Panc1 (cell line): ENCODE results near the gene ZNF154. TPM values are rescaled to one million over a fixed set of nuclear protein-coding genes. Genes with fewer than 3 reads are reported as not detected.

Source experiments
- ATAC-seq: fragments of 200-7000 bp; cut with Tn5 transposase; 2 replicates; pipeline ENCODE4 v1.9.1; 2020; ENCODE audit warnings: mild to moderate bottlenecking, moderate library complexity
- BruUV-seq: library from RNA; stranded (reverse); fragments of 400-500 nt; replicated peaks from 2 replicates; lab custom pipeline; 2021; lab: Mats Ljungman, UMichigan
- CTCF ChIA-PET: fragments of 300-600 bp; sonication (Branson Sonifier 250); formaldehyde crosslinking; loops from one replicate; lab custom pipeline; 2022; ENCODE audit warnings: antibody characterized with exemption; lab: Charles Lee
- POLR2A ChIA-PET: fragments of 300-600 bp; sonication (Branson Sonifier 250); formaldehyde crosslinking; loops from one replicate; lab custom pipeline; 2022; ENCODE audit warnings: antibody characterized with exemption; lab: Charles Lee
- DNase-seq: peaks from one replicate; pipeline ENCODE4 v3.0.0-alpha.2; 2010; ENCODE audit warnings: low read depth, low spot score
- H3K27ac ChIP-seq: 2 replicates; pipeline ENCODE4 v1.5.1; 2011; ENCODE audit warnings: mild to moderate bottlenecking, low read length, inconsistent platforms
- H3K27me3 ChIP-seq: fragments of 200-500 bp; sonication (Bioruptor generic); 2 replicates; pipeline ENCODE4 v1.6.0; 2014; ENCODE audit warnings: low read length, inconsistent platforms; ENCODE audit not compliant: control insufficient read depth, insufficient read depth
- H3K36me3 ChIP-seq: fragments of 200-500 bp; sonication (Bioruptor generic); 2 replicates; pipeline ENCODE4 v1.5.1; 2014; ENCODE audit warnings: inconsistent platforms, mild to moderate bottlenecking, low read length, moderate library complexity; ENCODE audit not compliant: control insufficient read depth, insufficient read depth
- H3K4me1 ChIP-seq: 2 replicates; pipeline ENCODE4 v1.5.1; 2011; ENCODE audit warnings: inconsistent platforms, mild to moderate bottlenecking, low read length, moderate library complexity; ENCODE audit not compliant: control insufficient read depth, insufficient read depth
- H3K4me3 ChIP-seq, 2 experiments: 2 replicates each; pipeline ENCODE4 v1.5.1; 2011 to 2012; ENCODE audit warnings: low read depth in 2 of 2, low read length in 2 of 2, mild to moderate bottlenecking in 2 of 2, inconsistent platforms in 1 of 2, moderate library complexity in 1 of 2
- H3K9me3 ChIP-seq: fragments of 200-500 bp; sonication (Bioruptor generic); 2 replicates; pipeline ENCODE4 v1.5.1; 2014; ENCODE audit warnings: low read depth, mild to moderate bottlenecking, inconsistent platforms, low read length, moderate library complexity; ENCODE audit not compliant: control insufficient read depth, insufficient read depth
- POLR2AphosphoS5 ChIP-seq: IDR thresholded peaks from 2 replicates; pipeline ENCODE4 v1.6.1; 2012; ENCODE audit warnings: mild to moderate bottlenecking, low read depth, low read length, moderate library complexity
- SIN3A ChIP-seq: IDR thresholded peaks from 2 replicates; pipeline ENCODE4 v1.6.1; 2012; ENCODE audit warnings: low read depth, mild to moderate bottlenecking, low read length, moderate library complexity, borderline replicate concordance; ENCODE audit not compliant: insufficient read depth
- TCF7L2 ChIP-seq: IDR thresholded peaks from 2 replicates; pipeline ENCODE4 v1.6.1; 2011; ENCODE audit warnings: mild to moderate bottlenecking, low read depth, low read length, inconsistent platforms
- in situ Hi-C: cut with HindIII; loops from 2 replicates; pipeline ENCODE4 v1.10.0; 2016; ENCODE audit warnings: low sequenced_read_pairs, low pct_unique_long_range_greater_than_20kb
- intact Hi-C: fragments of 100-400 bp; cut with micrococcal nuclease; formaldehyde crosslinking; loops from one replicate; pipeline ENCODE4 v1.10.0; 2022; ENCODE audit not compliant: unreplicated experiment
- total RNA-seq: library from RNA; stranded (reverse); gene quantifications from one replicate; pipeline ENCODE4 v1.2.1, GENCODE V29; 2021; ENCODE audit not compliant: unreplicated experiment
- TF ChIP-seq, protein P1 (sequence below), 2 experiments: IDR thresholded peaks; 2 replicates each; pipeline ENCODE4 v1.6.1; 2011 to 2012; ENCODE audit warnings: low read depth in 2 of 2, control low read depth in 1 of 2, low read length in 1 of 2, mild to moderate bottlenecking in 1 of 2, moderate library complexity in 1 of 2; ENCODE audit not compliant: insufficient read depth in 1 of 2
- TF ChIP-seq, protein P2 (sequence below): fragments of 450-650 bp; IDR thresholded peaks from 2 replicates; pipeline ENCODE4 v1.5.1; 2017; ENCODE audit warnings: mild to moderate bottlenecking

ZNF154 gene
- total RNA-seq, 1 experiment from 2014 or later = not detected

GRCh38 chr19:57706346-57706745 lies 2.7 kb downstream of the ZNF154 start:
- Histone ChIP-seq H3K9me3 (peaks cover 26% of the 10 kb centered on the region), H3K27ac (no peak overlapping the region), H3K4me3 (no peak overlapping the region), H3K27me3 (no peaks in the 10 kb centered on the region), H3K36me3 (no peaks in the 10 kb centered on the region), H3K4me1 (no peaks in the 10 kb centered on the region)
- ATAC-seq = no peak
- no TSS peak for BruUV-seq
- ChIA-PET CTCF (no interaction called here), POLR2A (no interaction called here)
- TF ChIP-seq, protein P1, sequence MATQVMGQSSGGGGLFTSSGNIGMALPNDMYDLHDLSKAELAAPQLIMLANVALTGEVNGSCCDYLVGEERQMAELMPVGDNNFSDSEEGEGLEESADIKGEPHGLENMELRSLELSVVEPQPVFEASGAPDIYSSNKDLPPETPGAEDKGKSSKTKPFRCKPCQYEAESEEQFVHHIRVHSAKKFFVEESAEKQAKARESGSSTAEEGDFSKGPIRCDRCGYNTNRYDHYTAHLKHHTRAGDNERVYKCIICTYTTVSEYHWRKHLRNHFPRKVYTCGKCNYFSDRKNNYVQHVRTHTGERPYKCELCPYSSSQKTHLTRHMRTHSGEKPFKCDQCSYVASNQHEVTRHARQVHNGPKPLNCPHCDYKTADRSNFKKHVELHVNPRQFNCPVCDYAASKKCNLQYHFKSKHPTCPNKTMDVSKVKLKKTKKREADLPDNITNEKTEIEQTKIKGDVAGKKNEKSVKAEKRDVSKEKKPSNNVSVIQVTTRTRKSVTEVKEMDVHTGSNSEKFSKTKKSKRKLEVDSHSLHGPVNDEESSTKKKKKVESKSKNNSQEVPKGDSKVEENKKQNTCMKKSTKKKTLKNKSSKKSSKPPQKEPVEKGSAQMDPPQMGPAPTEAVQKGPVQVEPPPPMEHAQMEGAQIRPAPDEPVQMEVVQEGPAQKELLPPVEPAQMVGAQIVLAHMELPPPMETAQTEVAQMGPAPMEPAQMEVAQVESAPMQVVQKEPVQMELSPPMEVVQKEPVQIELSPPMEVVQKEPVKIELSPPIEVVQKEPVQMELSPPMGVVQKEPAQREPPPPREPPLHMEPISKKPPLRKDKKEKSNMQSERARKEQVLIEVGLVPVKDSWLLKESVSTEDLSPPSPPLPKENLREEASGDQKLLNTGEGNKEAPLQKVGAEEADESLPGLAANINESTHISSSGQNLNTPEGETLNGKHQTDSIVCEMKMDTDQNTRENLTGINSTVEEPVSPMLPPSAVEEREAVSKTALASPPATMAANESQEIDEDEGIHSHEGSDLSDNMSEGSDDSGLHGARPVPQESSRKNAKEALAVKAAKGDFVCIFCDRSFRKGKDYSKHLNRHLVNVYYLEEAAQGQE (IDR thresholded peaks at IDR 0.05; ENCODE audit: insufficient read depth in 1 of 2, low read depth in 2 of 2, low read length in 1 of 2) = no peak
- TF ChIP-seq TCF7L2 (no peak), POLR2AphosphoS5 (no peak), SIN3A (no peak)
- TF ChIP-seq, protein P2, sequence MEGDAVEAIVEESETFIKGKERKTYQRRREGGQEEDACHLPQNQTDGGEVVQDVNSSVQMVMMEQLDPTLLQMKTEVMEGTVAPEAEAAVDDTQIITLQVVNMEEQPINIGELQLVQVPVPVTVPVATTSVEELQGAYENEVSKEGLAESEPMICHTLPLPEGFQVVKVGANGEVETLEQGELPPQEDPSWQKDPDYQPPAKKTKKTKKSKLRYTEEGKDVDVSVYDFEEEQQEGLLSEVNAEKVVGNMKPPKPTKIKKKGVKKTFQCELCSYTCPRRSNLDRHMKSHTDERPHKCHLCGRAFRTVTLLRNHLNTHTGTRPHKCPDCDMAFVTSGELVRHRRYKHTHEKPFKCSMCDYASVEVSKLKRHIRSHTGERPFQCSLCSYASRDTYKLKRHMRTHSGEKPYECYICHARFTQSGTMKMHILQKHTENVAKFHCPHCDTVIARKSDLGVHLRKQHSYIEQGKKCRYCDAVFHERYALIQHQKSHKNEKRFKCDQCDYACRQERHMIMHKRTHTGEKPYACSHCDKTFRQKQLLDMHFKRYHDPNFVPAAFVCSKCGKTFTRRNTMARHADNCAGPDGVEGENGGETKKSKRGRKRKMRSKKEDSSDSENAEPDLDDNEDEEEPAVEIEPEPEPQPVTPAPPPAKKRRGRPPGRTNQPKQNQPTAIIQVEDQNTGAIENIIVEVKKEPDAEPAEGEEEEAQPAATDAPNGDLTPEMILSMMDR = no peak
- in situ Hi-C loops (no loop called here), intact Hi-C loops (no loop called here)
- DNase-seq = no peak

DNA sequence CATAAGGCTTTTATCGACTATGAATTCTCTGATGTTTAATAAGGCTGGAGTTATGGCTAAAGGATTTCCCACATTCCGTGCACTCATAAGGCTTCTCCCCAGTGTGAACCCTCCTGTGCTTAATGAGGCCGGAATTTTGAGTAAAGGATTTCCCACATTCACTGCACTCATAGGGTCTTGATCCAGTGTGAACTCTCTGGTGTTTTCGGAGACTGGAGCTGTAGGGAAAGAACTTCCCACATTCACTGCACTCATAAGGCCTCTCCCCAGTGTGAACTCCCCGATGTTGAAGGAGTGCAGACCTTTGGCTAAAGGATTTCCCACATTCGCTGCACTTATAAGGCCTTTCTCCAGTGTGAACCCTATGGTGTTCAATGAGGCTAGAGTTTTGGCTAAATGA lies 7.4 kb downstream of the ZNF154 start:
- POLR2A ChIA-PET = no interaction called here

More for the DNA sequence above, 7.4 kb downstream of the ZNF154 start:
- DNase-seq (no peak), ATAC-seq (no peak)
- Histone ChIP-seq H3K27ac (no peak overlapping the region), H3K27me3 (no peaks in the 10 kb centered on the region), H3K36me3 (no peaks in the 10 kb centered on the region), H3K4me3 (no peak overlapping the region), H3K9me3 (peaks cover 50% of the 10 kb centered on the region), H3K4me1 (no peaks in the 10 kb centered on the region)
- TF ChIP-seq TCF7L2 (no peak), SIN3A (no peak), POLR2AphosphoS5 (no peak)
- TF ChIP-seq, protein P1 (IDR thresholded peaks at IDR 0.05; ENCODE audit: insufficient read depth in 1 of 2, low read depth in 2 of 2, low read length in 1 of 2) = no peak
- TF ChIP-seq, protein P2 = no peak
- no TSS peak for BruUV-seq
- CTCF ChIA-PET = no interaction called here
- in situ Hi-C loops (no loop called here), intact Hi-C loops (no loop called here)
